Measurements from ENCODE around the gene TMEM269.

The TMEM269 gene

GRCh38 chr1:42821690-42822089 is 36.9 kb downstream of the TMEM269 start:
- Histone ChIP-seq H3K27ac (no peak overlapping the region), H3K36me3 (replicated peaks) (no peaks in the 10 kb centered on the region), H3K27me3 (replicated peaks) (no peaks in the 10 kb centered on the region), H3K4me3 (ENCODE audit: low read depth, low read length) (no peak overlapping the region)
- TF ChIP-seq CTCF (IDR thresholded peaks at IDR 0.05; ENCODE audit: low read depth, low read length, missing control alignments), result no peak
- in situ Hi-C loops (cut with HindIII; ENCODE audit: low pct_ligation_motif_present, low sequenced_read_pairs), result no loop called here
- no peak for DNase-seq

DNA sequence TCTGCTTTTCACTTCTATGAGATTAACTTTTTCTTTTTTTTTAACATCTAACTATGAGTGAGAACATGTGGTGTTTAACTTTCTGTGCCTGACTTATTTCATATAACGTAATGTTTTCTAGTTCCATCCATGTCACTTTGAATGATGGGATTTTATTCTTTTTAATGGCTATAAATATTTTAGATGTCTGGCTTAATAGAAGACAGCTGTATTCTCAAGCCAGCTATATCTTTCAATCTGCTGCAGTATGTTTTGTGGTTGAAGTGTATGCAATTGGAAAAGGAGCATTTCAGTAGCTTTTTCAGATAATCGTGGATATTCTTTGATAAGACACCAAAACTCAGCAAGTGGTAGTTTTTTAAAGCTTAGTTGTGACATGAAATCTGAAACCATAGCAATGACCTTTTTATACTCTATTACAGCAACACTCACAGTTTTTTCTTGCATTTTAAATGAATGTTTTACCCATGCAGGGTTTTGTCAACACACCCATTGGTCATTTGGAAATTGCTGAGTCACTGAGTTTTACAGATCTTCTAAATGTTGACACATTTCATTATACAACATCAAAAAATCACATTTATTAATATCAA is 38.1 kb downstream of the TMEM269 start:
- no peak for TF ChIP-seq CTCF (IDR thresholded peaks at IDR 0.05; ENCODE audit: low read depth, low read length, missing control alignments)
- no peaks in the 10 kb centered on the region for H3K27me3 ChIP-seq (replicated peaks)
- in situ Hi-C loops (cut with HindIII; ENCODE audit: low pct_ligation_motif_present, low sequenced_read_pairs), result no loop called here
- no peak overlapping the region for H3K27ac ChIP-seq
- H3K36me3 ChIP-seq (replicated peaks), result no peaks in the 10 kb centered on the region
- H3K4me3 ChIP-seq (ENCODE audit: low read depth, low read length), result no peak overlapping the region
- DNase-seq, result no peak

- H3K36me3 ChIP-seq (replicated peaks), result no peaks in the 10 kb centered on the region
- no peak overlapping the region for H3K27ac ChIP-seq
- no peaks in the 10 kb centered on the region for H3K27me3 ChIP-seq (replicated peaks)
- in situ Hi-C loops (cut with HindIII; ENCODE audit: low pct_ligation_motif_present, low sequenced_read_pairs), result no loop called here
- no peak overlapping the region for H3K4me3 ChIP-seq (ENCODE audit: low read depth, low read length)
- no peak for DNase-seq
- TF ChIP-seq CTCF (IDR thresholded peaks at IDR 0.05; ENCODE audit: low read depth, low read length, missing control alignments), result no peak
These were observed 39.8 kb downstream of the TMEM269 start for GRCh38 chr1:42824481-42825035.

GRCh38 chr1:42825036-42825851 is 40.5 kb downstream of the TMEM269 start:
- DNase-seq, result no peak
- Histone ChIP-seq H3K27ac (no peak overlapping the region), H3K36me3 (replicated peaks) (no peaks in the 10 kb centered on the region), H3K27me3 (replicated peaks) (no peaks in the 10 kb centered on the region), H3K4me3 (ENCODE audit: low read depth, low read length) (no peak overlapping the region)
- in situ Hi-C loops (cut with HindIII; ENCODE audit: low pct_ligation_motif_present, low sequenced_read_pairs), result no loop called here
- no peak for TF ChIP-seq CTCF (IDR thresholded peaks at IDR 0.05; ENCODE audit: low read depth, low read length, missing control alignments)

GRCh38 chr1:42830631-42831030 is 45.8 kb downstream of the TMEM269 start:
- in situ Hi-C loops (cut with HindIII; ENCODE audit: low pct_ligation_motif_present, low sequenced_read_pairs), result no loop called here
- H3K4me3 ChIP-seq (ENCODE audit: low read depth, low read length), result no peak overlapping the region
- no peak overlapping the region for H3K27ac ChIP-seq
- no peaks in the 10 kb centered on the region for H3K36me3 ChIP-seq (replicated peaks)
- H3K27me3 ChIP-seq (replicated peaks), result no peaks in the 10 kb centered on the region
- DNase-seq, result no peak
- no peak for TF ChIP-seq CTCF (IDR thresholded peaks at IDR 0.05; ENCODE audit: low read depth, low read length, missing control alignments)

Measured in brain microvascular endothelial cell (primary cell).